Dendritic cell treated with granulocyte-macrophage colony-stimulating factor and Interleukin-4, amounts not matched to agents 40 ng/mL and 50 ng/mL, for 4 days (primary cell): Measurements from ENCODE around the gene SHISA8.

ENCODE experiments used
- H3K27ac Mint-ChIP-seq: one replicate; pipeline ENCODE4 v1.8.0; 2022; ENCODE audit warnings: mild to moderate bottlenecking, mixed read lengths
- H3K27me3 Mint-ChIP-seq: one replicate; pipeline ENCODE4 v1.8.0; 2022; ENCODE audit warnings: mild to moderate bottlenecking, mixed read lengths
- H3K36me3 Mint-ChIP-seq: one replicate; pipeline ENCODE4 v1.8.0; 2022; ENCODE audit warnings: low read depth, mixed read lengths
- H3K4me1 Mint-ChIP-seq: one replicate; pipeline ENCODE4 v1.8.0; 2022; ENCODE audit warnings: low read depth, mixed read lengths
- H3K4me3 Mint-ChIP-seq: one replicate; pipeline ENCODE4 v1.8.0; 2022; ENCODE audit warnings: mild to moderate bottlenecking, moderate library complexity, mixed read lengths
- H3K9me3 Mint-ChIP-seq: one replicate; pipeline ENCODE4 v1.8.0; 2022; ENCODE audit warnings: mixed read lengths
- intact Hi-C: fragments of 100-400 bp; cut with micrococcal nuclease; formaldehyde crosslinking; loops from one replicate; pipeline ENCODE4 v1.15.0; 2022

Gene SHISA8

DNA sequence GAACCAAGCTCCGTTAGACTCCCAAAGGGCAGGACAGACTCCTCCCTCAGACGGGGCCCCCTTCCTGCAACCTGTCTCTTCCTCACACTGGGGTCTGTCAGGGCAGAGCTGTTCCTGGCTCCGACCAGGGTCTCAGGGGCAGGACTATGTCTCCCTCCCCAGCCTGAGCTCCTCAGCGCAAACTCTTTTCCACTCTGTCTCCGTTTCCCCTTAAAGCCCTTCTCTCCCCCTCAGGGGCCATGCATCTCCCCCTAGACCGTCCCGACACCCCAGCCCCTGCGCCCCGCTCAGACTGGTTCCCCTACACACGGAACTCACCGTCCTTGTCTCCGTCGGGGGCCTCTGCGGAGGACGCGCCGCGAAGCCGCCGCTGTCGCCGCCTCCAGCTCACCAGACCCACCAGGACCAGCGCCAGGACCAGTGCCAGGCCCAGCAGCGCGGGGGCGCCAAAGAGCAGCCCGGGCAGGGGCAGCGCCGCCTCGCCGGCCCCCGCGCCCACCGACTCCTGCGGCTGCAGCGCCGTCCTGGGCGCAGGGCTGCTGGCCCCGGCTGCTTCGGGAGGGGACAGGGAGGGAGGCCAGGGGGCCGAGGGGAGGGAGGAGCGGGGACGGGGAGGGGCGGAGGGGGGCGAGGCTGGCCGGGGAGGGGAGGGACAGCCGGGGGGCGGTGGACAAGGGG lies 11.0 kb upstream of the SHISA8 start:
- intact Hi-C loops, result no loop called here
- peak overlapping the region; percentile 20 for H3K27ac Mint-ChIP-seq
- H3K27me3 Mint-ChIP-seq, result peaks cover 67% of the 10 kb centered on the region

DNA sequence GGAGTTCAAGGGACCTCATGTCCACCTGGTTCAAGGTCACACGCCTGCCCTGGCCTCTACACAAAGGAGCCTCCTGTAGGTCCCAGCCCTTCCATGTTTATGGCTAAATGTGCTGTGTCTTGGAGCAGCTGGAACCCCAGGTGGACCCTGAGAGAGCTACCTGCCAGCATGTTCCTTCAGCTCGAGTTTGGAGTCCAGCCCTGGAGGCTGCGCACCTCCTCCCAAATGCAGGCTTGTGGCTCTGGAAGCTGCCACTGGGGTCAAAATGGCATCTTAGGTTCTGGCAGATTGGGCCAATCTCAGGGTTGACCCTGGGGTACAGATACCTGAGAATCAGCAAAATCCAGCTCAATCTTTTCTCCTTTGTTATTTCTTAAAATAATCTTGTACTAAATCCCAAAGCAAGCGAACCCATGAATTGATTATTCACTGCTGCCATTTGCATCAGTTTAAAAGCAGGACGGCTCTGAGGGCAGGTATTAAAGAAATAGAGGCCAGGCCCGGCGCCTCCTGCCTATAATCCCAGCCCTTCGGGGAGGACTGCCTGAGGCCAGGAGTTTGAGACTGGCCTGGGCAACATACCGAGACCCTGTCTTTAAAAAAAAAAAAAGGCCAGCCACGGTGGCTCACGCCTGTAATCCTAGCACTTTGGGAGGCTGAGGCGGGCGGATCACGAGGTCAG lies 8.9 kb upstream of the SHISA8 start:
- H3K27me3 Mint-ChIP-seq, result peaks cover 65% of the 10 kb centered on the region
- peaks cover 36% of the 10 kb centered on the region for H3K4me1 Mint-ChIP-seq
- no peak overlapping the region for H3K4me3 Mint-ChIP-seq
- intact Hi-C loops, result no loop called here
- H3K9me3 Mint-ChIP-seq, result no peaks in the 10 kb centered on the region
- no peak overlapping the region for H3K27ac Mint-ChIP-seq
- H3K36me3 Mint-ChIP-seq, result no peaks in the 10 kb centered on the region

More for the DNA sequence above, 11.0 kb upstream of the SHISA8 start:
- no peaks in the 10 kb centered on the region for H3K9me3 Mint-ChIP-seq
- H3K4me3 Mint-ChIP-seq, result peak overlapping the region; percentile 54
- no peaks in the 10 kb centered on the region for H3K36me3 Mint-ChIP-seq
- peaks cover 28% of the 10 kb centered on the region for H3K4me1 Mint-ChIP-seq

DNA sequence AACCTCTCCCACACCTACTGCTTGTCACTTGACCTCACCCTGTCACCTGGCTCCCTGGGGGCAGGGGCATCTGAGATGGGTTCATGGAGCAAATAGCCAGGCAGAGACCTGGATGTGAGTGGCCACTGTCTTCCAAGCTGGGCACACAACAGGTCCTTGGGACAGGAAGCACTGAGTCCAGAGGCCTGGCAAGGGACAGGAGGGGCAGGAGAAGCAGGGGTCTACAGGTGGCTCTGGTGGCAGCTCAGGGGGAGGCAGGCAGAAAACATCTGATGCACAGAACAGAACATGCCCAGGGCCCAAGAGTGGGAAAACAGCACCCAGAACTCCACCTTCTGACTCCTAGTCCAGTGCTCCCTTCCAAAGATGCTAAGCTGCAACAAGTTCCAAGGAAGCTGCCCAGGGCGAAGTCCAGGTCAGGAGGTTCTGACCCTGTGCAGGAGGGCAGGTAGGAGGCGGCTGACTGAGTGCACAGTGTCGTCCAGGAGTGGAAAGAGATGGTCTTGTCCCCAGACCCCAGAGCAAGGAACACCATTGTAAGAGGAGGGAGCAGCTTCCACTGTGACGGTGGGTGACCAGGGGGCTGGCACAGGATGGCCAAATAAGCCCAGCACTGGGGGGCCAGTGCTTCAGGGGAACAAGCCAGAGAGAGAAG lies 8.2 kb upstream of the SHISA8 start:
- no peak overlapping the region for H3K4me3 Mint-ChIP-seq
- intact Hi-C loops, result no loop called here
- peaks cover 40% of the 10 kb centered on the region for H3K4me1 Mint-ChIP-seq
- H3K9me3 Mint-ChIP-seq, result no peaks in the 10 kb centered on the region
- H3K27ac Mint-ChIP-seq, result no peak overlapping the region
- peaks cover 59% of the 10 kb centered on the region for H3K27me3 Mint-ChIP-seq
- no peaks in the 10 kb centered on the region for H3K36me3 Mint-ChIP-seq

DNA sequence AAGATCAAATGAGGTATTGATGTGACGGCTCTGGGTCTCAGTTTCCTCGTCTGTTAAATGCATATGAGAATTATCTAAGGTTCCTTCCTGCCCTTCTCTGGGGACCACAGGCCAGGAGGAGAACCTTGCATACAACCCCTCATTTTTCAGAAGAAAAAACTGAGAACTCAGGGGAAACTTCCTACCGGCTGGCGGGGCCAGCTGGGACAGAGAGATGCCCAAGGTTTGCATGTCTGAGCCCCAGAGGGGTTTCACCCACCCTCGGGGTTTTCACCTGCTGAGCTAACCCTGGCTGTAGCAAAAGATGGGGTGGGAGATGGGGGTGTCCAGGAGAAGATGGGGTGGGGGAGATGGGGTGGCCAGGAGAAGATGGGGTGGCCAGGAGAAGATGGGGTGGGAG lies 7.5 kb upstream of the SHISA8 start:
- Mint-ChIP-seq H3K27ac (no peak overlapping the region), H3K36me3 (no peaks in the 10 kb centered on the region), H3K9me3 (no peaks in the 10 kb centered on the region), H3K4me1 (peaks cover 47% of the 10 kb centered on the region), H3K27me3 (peaks cover 59% of the 10 kb centered on the region), H3K4me3 (no peak overlapping the region)
- intact Hi-C loops, result no loop called here

DNA sequence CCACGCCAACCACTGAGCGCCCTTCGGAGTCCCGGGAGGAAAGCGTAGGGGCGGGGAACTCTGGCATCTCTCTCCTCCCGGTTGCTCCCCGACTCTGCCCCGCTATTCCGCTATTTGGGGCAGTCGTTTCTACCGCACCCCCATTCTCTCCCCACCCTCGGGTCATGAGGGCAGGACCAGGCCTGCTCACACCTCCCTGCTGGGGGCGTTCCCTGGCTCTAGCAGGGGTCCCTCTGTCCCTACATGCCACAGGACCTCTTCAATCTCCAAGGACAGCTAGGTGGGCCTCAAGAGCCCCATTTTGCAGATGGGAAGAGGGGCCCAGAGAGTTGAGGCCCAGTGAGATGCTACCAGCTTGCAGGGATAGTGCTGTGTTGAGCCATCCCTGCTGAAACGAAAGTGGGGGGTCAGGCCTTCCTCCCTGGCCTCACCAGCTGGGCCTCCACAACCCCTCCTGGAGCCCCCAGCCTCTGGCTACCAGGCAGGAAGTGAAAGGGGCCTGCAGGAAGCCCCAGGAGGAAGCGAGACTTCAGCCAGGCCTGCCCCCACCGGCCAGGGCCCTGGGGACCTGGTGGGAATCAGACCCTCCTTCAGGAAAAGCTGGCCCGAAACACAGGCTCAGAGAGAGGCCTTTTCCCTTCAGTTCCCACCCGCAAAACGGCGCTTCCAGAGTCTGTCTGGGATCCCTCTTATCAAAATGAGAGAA lies 5.5 kb upstream of the SHISA8 start:
- Mint-ChIP-seq H3K36me3 (no peaks in the 10 kb centered on the region), H3K27ac (peak overlapping the region; percentile 73), H3K4me1 (peaks cover 56% of the 10 kb centered on the region), H3K4me3 (peak overlapping the region; percentile 75), H3K27me3 (peaks cover 66% of the 10 kb centered on the region), H3K9me3 (no peaks in the 10 kb centered on the region)
- intact Hi-C loops, result no loop called here

DNA sequence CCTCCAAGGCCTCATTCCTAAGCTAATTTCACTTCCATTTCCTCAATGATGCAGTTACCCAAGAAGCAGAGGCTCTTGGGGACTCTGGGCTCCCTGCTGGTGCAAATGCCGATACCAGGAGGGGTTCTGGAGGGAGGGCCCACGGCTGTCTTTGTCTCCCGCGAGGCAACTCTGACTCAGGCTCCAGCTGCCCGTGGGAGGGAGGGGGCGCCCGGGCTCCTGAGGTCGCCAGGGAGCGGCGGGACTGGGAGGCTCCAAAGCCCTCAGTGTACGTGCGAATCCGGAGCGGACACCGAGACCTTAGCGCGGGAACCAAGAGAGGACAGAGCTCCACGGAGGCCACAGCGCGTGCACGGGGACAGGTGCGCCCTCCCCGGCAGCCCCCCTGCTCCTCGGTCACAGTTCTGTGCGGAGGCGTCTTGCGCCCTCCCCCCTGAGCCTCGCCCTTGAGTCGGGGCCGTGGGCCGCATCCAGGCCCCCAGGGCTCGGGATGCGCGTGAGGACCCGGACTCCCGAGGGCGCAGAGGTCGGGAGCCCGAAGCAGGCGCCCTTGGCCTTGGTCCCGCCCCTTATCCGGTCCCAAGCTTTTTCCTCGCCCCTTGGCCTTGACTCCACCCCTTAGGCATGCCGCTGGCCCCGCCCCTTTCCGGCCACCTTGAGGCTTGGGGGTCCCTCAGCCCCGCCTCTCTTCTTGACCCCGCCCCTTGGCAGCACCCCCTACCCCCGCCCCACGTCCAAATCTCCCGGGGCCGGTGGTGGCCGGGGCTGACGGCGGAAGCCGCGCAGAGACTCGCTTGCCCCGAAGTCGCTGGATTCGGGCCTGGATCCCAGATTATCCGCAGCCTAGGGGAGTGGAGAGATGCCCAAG lies 4.7 kb upstream of the SHISA8 start:
- Mint-ChIP-seq H3K4me3 (peak overlapping the region; percentile 75), H3K9me3 (no peaks in the 10 kb centered on the region), H3K4me1 (peaks cover 58% of the 10 kb centered on the region), H3K27ac (peak overlapping the region; percentile 73), H3K36me3 (no peaks in the 10 kb centered on the region), H3K27me3 (peaks cover 65% of the 10 kb centered on the region)
- intact Hi-C loops, result no loop called here

DNA sequence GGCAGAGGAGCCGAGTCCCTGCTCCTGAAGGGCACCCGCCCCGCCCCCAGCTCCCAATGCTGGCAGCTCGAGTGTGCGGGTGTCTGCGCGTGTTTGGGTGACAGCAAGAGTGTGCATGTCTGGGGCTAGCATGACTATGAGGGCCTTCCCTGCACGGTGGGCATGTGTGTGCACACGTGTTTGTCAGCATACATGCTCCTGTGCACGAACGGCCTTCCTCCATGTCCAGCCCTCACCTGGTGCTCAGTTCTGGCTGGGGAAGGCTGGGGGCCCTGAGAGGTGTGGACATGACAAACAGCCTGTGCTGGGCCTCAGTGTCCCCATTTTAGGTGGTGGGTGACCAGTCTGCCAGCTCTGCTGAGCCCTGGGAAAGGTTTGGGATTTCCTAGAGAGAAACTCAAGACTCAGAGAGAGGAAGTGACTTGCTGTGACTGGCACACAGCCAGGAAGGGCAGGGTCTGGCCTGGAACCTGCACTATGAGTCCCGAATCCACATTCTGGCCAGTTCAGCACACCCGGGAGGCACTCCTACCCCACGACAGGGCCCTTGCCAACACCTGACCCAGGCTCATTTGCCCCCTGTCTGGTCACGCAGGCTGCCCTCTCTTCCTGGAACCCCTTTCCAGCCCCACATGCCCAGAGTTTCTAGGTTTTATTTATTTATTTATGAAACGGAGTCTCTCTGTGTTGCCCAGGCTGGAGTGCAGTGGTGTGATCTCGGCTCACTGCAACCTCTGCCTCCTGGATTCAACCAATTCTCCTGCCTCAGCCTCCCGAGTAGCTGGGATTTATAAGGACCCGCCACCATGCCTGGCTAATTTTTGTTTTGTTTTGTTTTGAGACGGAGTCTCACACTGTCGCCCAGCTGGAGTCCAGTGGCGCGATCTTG lies 3.3 kb upstream of the SHISA8 start:
- Mint-ChIP-seq H3K4me1 (peaks cover 61% of the 10 kb centered on the region), H3K27ac (peak overlapping the region; percentile 73), H3K36me3 (no peaks in the 10 kb centered on the region), H3K9me3 (no peaks in the 10 kb centered on the region), H3K4me3 (peak overlapping the region; percentile 17), H3K27me3 (peaks cover 61% of the 10 kb centered on the region)
- intact Hi-C loops, result no loop called here

DNA sequence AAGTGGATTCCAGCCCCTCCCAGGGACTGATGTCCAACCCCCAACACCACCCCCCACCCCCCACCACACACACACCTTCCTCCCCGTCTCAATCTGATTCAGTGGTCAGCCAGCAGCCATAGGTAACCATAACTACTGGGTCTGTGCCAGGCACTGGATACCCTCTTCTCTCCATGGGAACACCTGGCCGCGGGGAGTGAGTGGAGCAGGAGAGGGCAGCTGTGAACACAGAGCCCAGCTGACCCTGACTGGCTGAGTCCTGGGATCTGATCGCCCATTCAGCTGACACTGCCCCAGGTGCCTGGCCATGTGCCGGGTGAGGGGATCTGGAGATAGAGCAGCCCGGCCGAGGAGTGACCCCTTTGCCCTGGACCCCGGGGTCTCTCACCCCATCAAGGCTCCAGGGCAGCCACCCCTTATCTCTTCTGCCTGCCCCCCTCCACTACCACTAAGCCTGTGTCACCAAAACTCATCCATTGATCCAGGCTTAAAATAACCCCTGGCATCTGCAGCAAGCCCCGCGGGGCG lies 2.6 kb upstream of the SHISA8 start:
- no peaks in the 10 kb centered on the region for H3K9me3 Mint-ChIP-seq
- no peak overlapping the region for H3K27ac Mint-ChIP-seq
- no peak overlapping the region for H3K4me3 Mint-ChIP-seq
- no peaks in the 10 kb centered on the region for H3K36me3 Mint-ChIP-seq
- peaks cover 62% of the 10 kb centered on the region for H3K27me3 Mint-ChIP-seq
- peaks cover 68% of the 10 kb centered on the region for H3K4me1 Mint-ChIP-seq
- intact Hi-C loops, result no loop called here

DNA sequence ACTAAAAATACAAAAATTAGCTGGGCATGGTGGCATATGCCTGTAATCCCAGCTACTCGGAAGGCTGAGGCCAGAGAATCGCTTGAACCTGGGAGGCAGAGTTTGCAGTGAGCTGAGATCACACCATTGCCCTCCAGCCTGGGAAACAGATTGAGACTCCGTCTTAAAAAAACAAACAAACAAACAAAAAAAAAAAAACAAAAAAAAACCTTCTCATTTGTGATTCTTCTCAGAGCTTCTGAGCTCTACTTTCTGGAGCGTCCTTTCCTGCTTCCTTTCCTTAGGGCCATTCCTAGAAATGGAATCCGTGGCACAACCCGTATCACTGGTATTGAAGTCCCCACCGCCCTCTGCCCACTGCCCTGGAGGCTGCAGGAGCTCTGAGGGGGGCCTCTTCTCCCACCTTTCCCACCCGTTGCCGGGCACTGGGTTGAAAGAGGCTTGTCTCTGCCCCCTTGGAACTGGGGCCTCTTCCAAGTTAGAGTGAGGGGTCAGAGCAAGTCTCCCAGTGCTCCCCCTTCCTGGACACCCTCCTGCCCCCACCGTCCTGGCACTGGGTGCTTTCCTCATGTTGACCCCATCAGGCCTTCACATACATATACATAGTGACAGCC lies 2.0 kb upstream of the SHISA8 start:
- Mint-ChIP-seq H3K9me3 (no peaks in the 10 kb centered on the region), H3K27me3 (peaks cover 64% of the 10 kb centered on the region), H3K4me3 (no peak overlapping the region), H3K4me1 (peaks cover 71% of the 10 kb centered on the region), H3K27ac (no peak overlapping the region), H3K36me3 (no peaks in the 10 kb centered on the region)
- intact Hi-C loops, result no loop called here

DNA sequence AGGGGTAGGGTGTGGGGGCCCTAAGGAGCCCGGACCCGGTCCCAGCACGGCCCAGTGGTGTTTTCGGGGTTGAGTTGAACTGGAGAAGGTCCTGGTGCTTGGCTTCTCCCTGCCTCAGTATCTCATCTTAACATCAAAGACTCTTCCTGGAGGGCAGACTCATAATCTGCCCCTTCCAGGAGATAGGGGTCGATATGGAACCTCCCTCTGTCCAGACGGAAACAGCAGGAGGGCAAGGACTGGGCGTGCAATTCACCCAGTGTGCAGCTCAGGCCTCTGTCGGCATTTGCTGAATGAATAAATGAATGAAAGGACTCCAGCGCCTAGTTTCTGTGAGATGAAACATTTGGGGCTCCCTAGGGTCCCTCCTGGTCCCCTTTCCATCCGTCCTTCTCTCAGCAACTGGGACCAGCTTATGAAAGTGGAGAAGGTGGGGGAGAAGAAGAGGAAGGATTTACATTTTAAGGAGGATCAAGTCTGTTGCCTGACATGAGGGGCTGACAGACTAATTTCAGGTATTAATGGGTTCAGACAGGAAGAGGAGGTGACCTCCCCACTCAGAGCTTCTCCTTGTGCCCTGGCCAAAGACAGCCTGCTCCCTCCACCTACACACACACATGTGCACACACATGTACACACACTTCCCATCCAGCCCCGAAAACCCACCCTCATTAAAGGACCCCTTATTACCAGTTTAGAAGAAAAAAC lies 1.1 kb upstream of the SHISA8 start:
- no peaks in the 10 kb centered on the region for H3K9me3 Mint-ChIP-seq
- intact Hi-C loops, result no loop called here

DNA sequence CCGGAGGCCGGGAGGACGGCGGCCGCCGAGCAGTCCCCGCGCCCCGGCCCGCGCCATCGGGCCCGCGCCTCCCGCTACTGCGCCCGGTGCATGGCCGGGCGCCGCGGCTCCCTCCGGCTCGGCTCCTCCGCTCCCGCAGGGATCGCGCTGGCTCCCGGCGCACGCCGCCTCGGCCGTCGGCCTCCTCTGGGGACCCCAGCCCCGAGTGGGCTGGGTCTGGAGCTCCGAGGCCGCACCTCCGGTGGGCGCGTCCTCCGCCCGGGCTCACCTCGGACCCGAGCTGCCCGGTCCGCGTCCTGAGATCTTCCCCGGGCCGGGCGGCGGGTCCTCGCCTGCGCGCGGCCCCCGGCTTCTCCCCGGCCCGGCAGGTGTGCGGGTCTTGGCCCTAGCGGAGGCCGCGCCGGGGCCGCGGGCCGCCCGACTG lies 251 bp downstream of the SHISA8 start:
- no peak overlapping the region for H3K27ac Mint-ChIP-seq
- peaks cover 58% of the 10 kb centered on the region for H3K4me1 Mint-ChIP-seq
- intact Hi-C loops, result no loop called here
- no peak overlapping the region for H3K4me3 Mint-ChIP-seq
- peaks cover 67% of the 10 kb centered on the region for H3K27me3 Mint-ChIP-seq
- H3K36me3 Mint-ChIP-seq, result no peaks in the 10 kb centered on the region
- H3K9me3 Mint-ChIP-seq, result no peaks in the 10 kb centered on the region

More for the DNA sequence above, 1.1 kb upstream of the SHISA8 start:
- H3K27ac Mint-ChIP-seq, result no peak overlapping the region
- no peak overlapping the region for H3K4me3 Mint-ChIP-seq
- H3K27me3 Mint-ChIP-seq, result peaks cover 68% of the 10 kb centered on the region
- H3K36me3 Mint-ChIP-seq, result no peaks in the 10 kb centered on the region
- peaks cover 68% of the 10 kb centered on the region for H3K4me1 Mint-ChIP-seq
